Measurements from ENCODE around the gene NATD1. TPM values are rescaled to one million over a fixed set of nuclear protein-coding genes. Genes with fewer than 3 reads are reported as not detected.

NATD1 gene
- total RNA-seq, 1 donor from 2014 or later, result 1.6 TPM

DNA sequence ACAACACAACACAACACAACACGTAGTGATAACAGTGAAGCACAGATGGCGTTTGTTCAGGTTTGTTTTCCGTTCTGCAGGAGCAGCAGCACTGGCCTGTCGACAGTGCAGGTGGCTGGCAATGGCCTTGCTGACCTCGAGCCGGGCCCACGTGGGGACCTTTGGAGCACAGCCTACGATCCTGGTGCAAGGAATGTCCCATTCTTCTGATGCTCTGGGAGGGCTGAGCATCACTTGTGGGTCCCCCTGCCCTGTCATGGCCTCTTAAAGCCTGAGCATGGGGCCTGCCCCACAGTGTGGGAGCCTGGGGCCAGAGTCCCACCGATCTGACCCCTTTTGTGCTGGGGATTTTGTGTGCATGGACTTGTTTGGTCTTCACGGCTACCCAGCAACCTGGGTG is 38.1 kb upstream of the NATD1 start:
- no peak for DNase-seq (ENCODE audit: low spot score in 2 of 2)
- no peak for FAIRE-seq

DNA sequence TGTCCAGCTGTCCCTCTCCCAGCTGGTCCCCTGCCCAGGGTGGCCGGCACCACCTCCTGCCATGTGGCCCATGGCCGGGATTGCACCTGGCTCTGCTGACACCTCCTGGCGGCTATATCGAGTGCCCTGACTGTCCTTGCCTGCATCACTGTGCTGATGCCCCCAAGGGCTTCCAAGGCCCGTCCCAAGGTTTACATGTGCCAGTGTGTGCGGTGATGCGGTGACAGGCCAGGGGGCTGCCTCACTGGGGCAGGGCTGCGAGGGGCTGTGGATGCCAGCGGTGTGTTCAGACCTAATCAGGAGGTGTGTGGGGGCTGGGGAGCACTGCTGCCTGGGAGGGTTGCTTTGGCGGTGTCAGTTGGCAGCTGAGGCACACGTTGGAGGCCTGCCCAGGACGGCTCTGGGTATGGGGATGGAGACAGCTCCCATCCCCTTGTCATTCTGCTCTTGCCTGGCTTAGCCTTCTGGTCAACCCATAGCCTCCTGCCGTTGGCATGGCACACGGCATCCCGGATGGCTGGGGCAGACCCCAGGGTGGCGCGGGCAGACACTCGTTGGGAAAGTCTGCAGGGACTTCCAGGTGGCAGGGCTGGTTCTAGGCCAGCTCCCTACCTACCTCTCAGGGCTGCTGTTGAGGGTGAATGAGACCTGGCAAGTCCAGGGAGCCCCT is 36.8 kb upstream of the NATD1 start:
- DNase-seq (ENCODE audit: low spot score in 2 of 2) (no peak), FAIRE-seq (no peak)

DNA sequence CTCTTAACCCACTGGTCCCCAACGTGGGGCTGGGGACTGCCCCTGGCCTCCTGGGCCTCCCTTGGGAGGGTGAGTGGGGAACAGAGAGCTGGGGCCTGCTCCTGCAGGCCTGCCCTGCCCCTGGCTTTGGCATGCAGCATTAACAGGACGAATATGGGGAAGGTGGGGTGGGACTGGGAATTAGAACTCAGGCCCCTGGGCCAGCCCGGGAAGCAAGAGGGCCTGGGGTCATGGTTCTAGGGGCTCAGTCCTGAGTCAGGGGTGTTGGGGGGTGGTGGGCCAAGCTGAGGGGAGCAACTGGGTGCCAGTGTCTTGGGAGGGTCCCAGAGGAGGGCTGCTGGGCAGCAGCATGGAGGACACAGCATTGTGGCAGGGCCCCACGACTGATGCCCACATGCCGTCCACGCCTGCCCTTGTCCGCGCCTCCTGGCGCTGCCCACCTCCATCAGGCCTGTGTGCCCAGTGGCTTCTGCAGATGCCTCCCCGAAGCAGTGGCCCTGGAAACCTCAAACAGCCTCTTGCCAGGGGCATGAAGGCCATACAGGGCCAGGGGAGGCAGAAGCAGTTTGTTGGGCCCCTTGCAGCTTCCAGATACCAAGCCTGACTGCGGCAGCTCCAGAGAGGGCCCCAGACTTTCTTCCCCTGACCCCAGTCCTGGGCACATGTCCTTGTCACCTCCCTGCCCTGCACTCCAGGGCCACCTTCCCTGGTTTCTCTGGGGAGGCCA is 36.1 kb upstream of the NATD1 start:
- FAIRE-seq (no peak), DNase-seq (ENCODE audit: low spot score in 2 of 2) (no peak)

DNA sequence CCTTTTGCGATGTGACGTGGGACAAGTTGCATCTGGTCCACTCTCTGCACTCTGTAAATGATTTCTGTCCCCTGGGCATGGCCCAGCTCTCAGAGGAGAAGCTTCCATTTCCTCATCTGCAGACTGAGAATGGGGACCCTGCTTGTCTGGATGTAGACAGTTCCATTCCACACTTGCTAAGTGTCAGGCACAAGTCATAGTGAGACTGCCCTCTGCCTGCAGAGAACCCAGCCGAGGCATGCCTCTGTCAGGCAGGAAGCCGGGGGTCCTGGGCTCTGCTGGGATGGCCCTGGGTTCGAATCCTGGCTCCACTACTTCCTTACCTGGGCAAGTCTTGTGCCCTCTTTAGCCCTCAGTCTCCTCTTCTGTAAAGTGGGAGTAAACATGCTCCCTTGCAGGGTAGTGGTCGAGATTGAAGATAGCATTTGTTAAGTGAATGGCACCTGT is 35.4 kb upstream of the NATD1 start:
- DNase-seq (ENCODE audit: low spot score in 2 of 2) (no peak), FAIRE-seq (no peak)

DNA sequence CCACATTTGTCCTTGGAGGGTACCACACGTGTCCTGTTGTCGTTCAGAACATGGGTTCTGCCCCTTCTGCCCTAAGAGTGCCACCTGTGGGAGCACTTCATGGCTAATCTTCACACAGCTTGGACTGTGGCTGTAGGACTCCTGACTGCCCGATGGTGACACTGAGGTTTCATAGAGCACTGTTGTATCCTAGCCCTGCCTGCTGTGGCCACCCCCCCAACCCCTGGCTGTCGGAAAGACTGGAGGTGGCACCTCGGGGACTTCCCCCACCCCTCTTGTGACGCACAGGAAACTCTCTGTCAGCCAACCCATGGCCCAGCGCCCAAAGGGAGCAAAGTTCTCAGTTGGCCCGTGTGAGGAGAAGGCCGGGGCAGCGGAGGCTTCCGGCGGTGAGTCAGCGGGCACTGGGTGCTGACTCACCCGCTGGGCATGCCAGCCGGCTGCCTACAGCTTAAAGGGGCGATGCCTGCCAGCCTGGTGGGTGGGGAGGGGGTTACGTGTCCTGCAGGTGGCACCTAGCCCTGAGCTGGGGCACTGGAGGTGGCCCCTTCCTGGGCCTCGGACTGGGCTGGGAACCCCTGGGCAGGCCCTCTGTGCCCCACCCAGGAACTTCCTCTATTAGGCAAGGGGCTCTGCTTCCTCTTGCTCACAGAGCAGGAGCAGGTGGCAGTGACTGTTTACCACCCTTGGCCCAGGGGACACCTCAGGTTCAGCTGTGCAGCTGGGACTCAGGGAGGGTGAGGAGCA is 34.7 kb upstream of the NATD1 start:
- peak in 1 of 2 donors; percentile 86 for DNase-seq (ENCODE audit: low spot score in 2 of 2)
- FAIRE-seq, result no peak

DNA sequence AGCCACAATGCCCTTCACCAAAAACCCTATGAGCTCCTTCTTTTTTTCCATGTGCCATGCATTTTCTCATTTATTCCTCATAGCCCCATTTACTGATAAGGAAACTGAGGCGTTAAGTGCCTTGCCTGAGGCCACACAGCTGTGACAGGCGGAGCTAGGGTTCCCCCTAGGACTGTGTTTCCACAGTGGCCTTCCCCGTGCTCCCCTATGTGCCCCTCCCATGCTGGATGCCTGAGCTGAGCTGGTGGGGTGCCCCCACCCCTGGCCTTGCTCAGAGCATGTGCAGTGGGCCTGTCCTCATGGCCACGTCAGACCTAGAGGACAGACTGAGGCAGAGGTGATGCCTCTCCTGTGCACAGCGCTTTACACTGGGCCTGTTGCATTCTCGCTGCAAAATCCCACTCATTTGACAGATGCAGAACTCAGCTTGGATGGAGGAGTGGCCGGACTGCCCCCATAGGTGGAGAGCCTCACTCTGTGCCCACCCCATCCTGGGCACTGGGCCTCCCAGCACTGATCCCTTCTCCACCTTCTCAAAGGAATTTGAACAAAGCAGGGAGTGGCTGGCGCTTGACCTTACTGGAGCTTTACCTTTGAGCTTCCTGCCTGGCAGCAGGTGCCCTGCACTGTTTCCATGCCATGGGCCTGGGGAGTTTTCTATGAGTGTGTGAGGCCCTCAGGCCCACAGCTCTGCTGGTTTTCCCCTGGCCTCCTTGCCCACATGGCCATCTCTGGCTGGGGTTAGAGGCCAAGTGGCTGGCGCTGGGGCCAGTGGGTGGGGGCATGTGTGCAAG is 33.9 kb upstream of the NATD1 start:
- FAIRE-seq, result no peak
- DNase-seq (ENCODE audit: low spot score in 2 of 2), result no peak

DNA sequence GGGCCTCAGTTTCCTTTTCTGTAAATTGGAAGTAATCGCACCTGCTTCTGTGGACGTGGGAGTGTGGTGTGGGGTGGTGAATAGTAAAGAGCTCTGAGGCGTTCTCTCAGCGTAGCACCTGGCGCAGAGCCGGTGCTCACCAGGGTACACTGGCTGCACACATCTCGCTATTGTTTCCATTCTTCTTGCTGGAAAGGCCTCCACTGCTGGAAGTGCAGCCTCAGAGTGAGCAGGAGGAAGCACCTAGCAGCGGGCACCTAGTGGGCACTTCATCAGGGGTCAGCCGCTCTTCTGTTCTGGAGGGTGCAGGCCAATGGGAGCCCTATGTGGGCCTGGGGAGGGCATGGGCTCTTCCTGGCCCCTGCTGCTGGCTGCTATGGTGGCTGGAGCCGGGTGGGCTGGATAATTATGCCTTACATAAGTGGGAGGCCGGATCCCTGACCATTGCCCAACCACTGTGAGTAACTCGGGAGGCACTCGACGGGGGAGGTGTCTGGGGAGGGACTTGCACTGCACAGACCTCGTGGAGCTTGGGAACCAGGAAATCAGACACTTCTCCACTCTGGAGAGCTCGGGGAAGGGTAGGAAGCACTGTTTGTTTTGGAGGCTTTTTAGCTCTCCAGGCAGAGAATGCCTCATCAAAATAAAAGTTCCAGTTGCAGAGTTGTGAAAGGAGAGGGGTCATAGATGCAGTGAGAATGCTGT is 33.0 kb upstream of the NATD1 start:
- DNase-seq (ENCODE audit: low spot score in 2 of 2), result peak in 1 of 2 donors; percentile 72
- no peak for FAIRE-seq

DNA sequence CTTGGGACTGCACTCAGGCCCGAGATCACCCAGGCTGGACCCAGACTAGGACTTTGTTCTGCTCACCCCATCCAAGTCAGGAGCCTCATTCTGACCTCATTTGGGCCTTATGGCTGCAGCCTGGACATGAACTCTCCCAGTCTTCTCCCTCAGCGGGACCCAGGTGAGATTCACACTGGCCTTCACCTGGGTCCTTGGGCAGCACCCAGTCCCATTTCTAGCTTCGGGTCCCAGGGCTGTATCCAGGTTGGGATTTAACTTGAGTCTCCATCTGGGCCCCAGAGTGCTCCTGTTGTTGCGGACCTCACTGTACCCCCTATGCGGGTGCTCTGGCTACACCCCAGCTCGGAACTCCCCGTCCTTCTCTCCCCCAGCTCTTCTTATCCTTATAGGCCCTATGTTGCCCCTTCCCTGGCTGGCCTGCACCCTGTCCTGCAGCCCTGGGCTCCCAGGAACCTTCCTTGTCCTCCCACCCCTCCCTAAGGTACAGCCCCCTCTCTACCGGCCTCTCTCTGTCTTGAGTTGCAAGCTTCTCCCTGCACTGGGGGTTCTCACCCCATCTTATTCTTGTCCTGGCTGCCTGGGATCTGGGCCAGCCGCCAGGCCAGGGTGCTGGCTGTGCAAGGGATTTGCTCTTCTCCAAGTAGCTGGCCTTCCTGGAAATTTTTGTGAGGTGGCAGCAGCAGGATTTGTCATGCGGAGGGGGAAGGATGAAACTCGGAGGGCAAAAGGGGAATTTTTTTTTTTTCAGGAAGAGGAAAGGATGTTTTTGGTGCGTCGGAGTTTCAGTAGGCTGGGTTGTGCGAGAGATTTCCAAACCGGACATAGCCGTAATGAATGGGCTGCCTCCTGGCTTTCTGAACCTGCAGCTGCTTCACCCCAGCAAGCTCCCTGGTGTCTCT is 32.2 kb upstream of the NATD1 start:
- no peak for DNase-seq (ENCODE audit: low spot score in 2 of 2)
- FAIRE-seq, result no peak

DNA sequence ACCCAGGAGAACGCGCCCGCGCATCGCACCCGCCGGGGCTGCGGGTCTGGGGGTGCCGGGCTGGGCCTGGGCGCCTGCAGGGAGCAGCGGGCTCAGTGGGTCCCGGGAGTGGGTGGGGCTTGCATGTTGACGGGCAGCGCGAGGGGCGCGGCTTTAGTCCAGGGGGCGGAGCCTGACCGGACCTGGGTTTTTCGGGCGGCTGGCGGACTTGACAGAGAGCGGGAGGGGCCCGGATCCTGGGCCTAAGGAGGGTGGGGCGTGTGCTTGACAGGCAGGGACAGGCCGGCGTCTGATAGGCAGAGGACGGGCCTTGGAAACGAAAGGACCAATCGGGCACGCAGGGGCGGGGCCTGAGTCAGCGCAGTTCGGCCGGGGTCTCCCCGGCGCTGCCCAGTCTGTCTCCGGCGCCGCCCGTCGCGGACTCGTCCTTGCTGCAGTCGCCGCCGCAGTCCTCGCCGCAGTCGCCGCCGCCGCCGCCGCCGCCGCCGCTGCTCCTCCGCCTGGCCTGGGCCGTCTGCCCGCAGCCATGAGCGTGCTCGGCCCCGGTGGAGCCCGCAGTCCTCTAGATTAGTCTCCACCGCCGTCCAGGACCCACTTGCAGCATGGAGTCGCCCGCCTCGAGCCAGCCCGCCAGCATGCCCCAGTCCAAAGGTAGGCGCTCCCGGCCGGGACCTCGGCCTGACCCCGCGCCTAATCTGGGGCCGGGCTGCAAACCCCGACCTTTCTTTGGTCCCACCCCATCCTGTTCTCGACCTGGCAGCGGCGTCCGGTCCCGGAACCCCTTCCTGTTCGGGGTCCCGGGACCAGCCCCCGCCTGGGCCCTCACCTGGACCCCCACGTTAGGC is 31.3 kb upstream of the NATD1 start, which contains the start of gene MAP2K3:
MAP2K3 (plus strand) TSS at position 393 of the 845 bp plus-strand sequence; CDS start at position 603, 210 bp downstream.
- DNase-seq (ENCODE audit: low spot score in 2 of 2), result peak; percentile 99
- peak; percentile 96 for FAIRE-seq

DNA sequence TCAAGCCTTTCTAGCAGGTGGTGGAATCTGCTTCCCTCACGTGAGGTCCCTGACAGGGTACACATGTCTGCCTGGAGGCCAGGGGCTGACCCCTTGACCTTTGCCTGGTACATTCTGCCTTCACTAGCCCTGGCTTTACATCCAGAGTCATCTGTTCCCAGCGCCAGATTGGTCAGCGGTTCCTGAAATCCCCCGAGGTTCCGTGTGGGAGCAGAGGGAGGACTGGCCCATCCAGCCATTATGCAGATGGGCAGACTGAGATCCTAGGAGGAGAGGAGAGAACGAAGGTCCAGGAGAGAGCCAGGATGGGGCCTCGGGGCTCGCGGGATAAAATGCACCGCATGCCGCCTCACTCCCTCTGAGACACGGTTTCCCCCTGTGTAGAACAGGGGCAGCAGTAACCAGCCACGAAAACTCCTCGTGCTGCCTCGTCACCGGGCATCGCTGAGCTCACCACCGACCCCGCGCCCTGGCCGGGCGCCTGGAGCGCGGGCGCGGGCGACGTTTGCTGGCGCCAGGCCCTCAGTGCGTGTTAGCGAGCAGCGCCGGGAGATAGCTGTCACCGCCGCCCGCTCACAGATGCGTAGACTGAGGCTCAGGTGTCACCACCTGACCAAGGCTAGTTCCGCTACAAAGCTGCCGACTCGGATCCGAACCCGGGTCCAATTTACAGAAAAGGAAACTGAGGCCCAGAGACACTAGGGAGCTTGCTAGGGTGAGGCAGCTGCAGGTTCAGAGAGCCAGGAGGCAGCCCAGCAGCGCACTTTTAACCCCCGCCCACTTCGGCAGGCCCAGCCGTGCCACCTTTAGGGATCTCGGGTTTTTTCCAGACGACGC is 30.5 kb upstream of the NATD1 start:
- no peak for FAIRE-seq
- no peak for DNase-seq (ENCODE audit: low spot score in 2 of 2)

DNA sequence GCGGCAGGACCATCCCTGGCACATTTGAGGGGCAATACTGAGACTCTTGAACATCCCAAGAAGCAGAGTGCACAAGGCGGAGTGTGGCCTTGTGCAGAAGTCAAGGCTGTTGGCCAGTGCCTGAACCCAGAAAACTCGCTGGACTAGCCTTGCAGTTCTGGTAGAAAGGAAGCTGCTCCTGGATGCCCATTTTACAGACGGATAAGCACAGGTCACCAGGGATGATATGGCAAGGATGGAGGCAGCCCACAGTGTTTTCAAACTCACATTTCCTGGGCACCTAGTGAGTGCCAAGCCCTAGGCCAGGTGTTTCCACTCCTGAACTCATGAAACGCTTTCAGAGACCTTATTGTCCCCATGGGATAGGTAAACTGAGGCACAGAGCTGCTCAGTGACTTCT is 29.6 kb upstream of the NATD1 start:
- no peak for FAIRE-seq

DNA sequence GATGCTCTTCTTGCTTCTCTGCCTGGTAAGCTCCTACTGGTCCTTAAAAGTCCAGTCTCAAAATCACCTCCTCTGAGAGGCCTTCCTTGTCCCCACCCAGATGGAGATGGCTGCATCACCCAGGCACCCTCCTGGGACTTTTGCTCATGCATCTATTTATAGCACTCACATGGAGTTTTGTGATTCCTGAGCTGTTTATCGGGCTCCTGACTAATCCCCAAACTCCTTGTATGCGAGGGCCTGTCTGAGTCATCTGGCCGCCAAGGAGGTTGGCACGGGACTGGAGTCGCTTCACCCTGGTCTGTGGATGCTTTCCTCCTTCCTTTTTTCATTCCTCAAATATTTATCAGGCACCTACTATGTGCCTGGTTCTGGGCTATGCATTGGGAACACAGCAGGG is 29.0 kb upstream of the NATD1 start:
- FAIRE-seq (no peak), DNase-seq (ENCODE audit: low spot score in 2 of 2) (no peak)

More for the DNA sequence above, 29.6 kb upstream of the NATD1 start:
- DNase-seq (ENCODE audit: low spot score in 2 of 2), result no peak

DNA sequence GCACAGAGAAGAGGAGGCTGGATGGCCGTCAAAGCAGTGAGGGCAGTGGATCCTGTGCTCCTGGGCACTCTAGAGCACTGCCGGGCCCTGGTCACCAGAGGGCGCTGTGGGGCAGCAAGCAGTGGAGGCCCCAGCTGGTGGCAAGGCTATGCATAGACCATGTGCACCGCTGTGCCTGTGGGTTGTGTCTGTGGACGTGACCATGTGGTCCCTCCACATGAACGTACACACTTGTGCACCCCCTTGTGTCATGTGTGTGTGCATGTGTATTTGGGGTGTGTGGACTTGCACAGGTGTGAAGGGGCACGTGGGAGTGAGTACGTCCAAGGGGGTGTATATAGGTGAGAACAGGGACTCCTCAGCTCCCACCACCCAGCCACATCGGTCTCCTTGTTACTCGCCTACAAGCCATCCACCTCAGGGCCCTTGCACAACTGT is 26.9 kb upstream of the NATD1 start:
- FAIRE-seq (no peak), DNase-seq (ENCODE audit: low spot score in 2 of 2) (peak; percentile 75 to 88)

DNA sequence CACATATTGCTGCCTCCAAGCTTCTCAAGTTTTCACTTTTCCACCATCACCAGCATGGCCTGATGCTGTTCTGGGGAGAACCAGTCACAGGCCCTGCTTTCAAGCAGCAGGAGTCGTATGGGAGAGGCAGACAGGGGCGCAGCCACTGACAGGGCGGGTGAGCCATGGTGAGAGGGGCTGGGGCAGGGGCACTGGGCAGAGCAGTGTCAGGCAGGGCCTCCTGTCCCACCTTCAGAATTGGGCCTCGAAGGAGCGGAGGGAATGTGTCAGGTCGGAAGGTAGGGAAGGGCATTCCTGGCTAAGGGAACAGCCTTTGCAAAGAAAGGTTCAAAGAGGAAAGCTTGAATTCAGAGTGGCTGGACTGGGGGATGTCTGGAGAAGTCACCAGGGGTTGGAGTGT is 26.4 kb upstream of the NATD1 start:
- no peak for FAIRE-seq
- no peak for DNase-seq (ENCODE audit: low spot score in 2 of 2)

DNA sequence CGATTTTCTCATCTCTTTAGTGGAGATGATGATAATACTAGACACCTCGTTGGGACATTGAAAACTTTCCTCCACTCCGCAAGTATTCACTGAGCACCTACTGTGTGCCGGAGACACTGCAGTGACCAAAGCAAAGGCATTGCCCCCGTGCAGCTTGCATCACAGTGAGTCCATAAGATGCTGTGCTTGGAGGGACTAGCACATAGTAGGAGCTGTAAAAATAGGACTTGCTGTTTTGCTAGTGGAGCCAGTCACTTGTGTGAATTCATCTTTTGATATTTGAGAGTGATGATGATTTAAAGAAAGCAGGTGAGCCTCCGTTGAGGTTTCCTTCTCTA is 26.0 kb upstream of the NATD1 start:
- no peak for FAIRE-seq
- no peak for DNase-seq (ENCODE audit: low spot score in 2 of 2)

DNA sequence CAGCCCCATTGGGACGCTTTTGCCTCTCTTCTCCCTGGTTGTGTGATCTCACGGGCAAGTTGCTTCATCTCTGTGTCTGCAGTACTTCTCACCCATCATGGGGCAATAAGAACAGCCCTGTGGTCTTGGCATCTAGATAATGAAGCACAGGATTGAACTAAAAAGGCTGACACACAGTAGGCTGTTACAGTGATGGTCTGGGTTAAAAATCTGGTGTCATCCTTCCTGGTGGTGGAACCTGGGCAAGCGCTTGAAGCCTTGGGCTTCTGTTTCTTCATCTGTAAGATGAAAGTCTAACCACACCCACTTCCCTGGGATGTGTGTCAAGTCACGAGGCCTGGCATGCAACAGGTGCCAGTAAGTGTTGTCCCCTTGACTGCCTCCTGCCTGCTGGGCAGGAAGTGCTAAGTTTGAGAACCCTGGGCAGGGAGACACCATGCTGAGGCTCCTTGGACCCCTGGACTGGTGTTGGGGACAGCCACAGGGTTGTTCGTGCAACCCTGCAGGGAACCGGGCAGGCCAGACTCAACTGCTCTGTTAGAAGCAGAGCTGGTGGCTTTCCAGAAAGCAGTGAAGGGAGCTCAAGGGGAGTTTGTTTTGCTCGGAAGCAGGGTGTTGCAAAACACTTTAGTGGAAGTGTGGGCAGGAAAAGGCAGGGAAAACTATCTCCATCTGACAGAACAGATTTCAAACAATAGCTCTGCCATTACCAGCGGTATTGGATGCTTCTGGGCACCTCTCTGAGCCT is 25.4 kb upstream of the NATD1 start:
- DNase-seq (ENCODE audit: low spot score in 2 of 2) (no peak), FAIRE-seq (no peak)

Measured in frontal cortex (tissue), 4 donors.